HG03575 (cell line): ENCODE data around the gene SLC7A6.
"Not testable (repeated sequence)": the region's sequence is repeated elsewhere in the genome, so short reads cannot be mapped to it uniquely, and the experiment has no call there.

Source experiments
- ATAC-seq: cut with Tn5 transposase; IDR thresholded peaks from one replicate; pipeline ENCODE4 v1.9.1; 2021; ENCODE audit not compliant: unreplicated experiment, insufficient number of reproducible peaks, low FRiP score; ENCODE audit errors: extremely low read depth

Gene SLC7A6

DNA sequence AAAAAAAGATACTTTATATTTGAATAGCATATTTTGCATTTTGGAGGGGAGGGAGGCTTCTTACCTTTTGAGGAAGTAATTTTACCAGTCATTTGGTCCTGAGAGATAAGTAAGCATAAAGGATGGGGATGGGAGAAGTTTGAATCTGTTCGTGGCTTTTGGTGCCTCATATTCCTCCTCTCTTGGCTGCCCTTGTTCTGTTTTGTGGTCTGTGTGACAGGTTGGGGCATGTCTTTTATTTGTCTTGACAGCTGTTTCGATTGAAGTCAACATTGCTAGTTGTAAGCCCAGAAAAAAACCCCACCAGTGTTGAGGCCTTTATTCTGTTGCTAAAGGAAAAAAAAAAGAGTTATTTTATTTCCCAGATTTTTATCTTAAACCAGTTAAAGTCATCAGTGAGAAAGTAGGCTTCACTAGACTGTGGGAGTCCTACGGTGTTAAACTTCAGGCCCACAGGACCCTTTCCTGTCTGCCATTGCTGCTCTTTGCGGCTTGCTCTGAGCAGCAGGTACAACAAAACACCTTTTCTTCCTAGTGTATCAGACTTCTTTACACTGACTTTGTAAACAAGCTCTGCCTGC lies 11.4 kb downstream of the SLC7A6 start:
- ATAC-seq: no peak

GRCh38 chr16:68276223-68276622 lies 11.9 kb downstream of the SLC7A6 start:
- ATAC-seq: no peak

DNA sequence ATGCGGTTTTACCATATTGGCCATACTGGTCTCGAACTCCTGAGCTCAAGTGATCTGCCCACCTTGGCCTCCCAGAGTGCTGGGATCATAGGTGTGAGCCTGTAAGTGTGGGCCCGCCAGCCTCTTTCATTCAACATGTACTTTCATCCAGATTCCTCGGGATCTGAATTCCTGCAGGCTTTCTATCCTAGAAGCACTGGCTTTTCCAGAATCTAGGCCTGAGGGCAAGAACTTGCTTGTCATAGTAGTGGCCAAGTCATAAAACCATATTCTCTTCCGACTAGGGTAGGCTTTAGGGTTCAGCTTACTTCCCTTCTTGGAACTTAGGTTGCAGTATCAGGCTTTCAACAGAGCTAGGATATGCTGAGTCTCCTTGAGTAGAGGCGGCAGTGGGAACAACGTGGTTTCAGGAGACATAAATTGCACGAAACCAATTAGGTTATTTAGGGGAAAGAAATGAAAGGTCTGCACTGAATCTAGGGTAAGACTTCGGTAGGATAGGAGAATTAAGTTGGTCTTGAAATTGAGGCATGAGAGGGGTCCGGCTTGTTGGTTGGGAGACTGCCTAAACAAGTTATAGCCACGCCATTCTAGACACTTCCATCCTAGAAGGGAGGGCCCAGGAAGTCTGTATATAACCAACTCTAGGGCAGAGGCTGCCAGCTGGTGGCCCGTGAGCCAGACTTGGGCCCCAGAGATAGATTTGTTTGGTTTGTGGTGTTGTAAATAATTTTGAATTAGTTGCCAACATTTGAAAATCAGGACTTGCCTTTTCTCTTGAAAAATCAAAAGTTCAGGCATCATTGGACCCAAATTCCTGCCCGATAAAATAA lies 15.6 kb downstream of the SLC7A6 start:
- no peak for ATAC-seq

DNA sequence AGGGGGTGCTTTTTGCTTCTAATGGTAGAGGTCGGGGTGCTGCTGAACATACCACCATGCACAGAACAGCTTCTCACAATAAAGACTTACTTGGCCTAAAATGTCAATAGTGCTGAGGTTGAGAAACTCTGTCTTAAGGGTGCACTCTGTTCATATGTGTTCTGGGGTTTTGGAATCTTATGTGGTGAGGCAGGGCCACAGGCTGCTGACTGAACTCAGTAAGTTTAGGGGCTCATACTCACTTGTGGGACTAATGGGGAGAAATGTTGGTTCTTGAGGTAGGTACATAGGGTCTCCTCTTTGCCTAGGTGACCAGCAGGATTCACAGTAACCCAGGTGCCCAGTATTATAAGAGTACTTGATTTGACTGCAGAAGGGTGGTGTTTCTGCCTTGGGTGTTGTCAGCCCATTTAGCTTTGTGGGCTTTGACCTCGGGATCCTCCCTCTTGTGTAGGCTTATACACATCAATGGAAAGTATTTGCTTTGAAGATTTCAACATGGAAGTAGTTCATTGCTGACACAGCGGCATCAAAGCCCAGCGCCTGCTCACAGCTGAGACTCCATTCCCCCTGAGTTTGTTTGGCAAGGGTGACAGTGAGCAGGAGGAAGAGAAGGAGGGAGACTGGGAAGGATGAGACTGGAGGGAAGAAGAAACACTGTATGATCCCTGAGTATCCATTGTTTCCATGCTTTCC lies 17.2 kb downstream of the SLC7A6 start:
- no peak for ATAC-seq

DNA sequence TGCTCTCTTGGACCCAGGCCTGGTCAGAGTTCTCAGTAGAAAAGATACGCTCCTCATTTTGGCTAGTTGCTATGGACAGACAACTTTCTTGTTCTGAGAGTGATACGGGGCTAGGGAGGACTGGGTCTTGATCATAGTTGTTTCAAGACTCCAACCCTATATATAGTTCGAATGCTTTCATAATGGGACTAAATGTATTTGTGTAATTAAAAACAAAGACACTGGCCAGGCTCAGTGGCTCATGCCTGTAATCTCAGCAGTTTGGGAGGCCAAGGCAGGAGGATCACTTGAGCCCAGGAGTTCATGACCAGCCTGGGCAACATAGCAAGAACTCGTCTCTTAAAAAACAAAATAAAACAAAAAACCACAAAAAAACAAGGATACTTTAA lies 17.7 kb downstream of the SLC7A6 start:
- no peak for ATAC-seq

DNA sequence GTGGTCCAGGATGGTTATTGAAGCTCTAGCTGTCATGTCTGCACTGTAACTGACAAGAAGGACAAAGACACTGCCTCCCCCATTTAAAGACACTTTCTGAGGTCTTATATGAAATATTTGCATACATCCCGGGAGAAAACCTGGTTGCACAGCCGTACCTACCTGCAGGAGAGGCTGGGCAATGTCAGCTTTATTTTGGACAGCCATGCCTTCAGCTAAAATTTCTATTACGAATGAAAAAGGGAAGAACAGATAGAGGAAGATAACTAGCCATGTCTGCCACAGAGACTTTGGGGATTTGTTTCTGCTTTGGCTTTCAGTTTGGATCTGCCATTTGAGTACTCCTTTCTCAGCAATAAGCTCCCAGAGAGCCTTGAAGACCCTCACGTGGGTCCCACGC lies 19.0 kb downstream of the SLC7A6 start:
- no peak for ATAC-seq

GRCh38 chr16:68283801-68284598 lies 19.7 kb downstream of the SLC7A6 start:
- ATAC-seq: no peak

- no peak for ATAC-seq
Measured at GRCh38 chr16:68284847-68285246, 20.5 kb downstream of the SLC7A6 start.

DNA sequence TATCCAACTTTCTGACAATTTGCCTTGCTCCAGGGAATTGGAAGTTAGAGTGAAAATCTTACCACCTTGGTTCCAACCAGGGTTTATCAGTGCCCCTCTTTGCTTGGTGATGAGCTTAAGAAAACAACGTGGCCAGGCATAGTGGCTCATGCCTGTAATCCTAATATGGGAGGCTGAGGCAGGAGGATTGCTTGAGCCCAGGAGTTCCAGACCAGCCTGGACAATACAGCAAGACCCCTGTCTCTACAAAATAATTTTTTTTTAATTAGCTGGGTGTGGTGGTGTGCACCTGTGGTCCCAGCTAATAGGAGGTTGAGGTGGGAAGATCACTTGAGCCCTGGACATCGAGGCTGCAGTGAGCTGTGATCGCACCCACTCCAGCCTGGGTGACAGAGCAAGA lies 21.4 kb downstream of the SLC7A6 start:
- no peak for ATAC-seq

DNA sequence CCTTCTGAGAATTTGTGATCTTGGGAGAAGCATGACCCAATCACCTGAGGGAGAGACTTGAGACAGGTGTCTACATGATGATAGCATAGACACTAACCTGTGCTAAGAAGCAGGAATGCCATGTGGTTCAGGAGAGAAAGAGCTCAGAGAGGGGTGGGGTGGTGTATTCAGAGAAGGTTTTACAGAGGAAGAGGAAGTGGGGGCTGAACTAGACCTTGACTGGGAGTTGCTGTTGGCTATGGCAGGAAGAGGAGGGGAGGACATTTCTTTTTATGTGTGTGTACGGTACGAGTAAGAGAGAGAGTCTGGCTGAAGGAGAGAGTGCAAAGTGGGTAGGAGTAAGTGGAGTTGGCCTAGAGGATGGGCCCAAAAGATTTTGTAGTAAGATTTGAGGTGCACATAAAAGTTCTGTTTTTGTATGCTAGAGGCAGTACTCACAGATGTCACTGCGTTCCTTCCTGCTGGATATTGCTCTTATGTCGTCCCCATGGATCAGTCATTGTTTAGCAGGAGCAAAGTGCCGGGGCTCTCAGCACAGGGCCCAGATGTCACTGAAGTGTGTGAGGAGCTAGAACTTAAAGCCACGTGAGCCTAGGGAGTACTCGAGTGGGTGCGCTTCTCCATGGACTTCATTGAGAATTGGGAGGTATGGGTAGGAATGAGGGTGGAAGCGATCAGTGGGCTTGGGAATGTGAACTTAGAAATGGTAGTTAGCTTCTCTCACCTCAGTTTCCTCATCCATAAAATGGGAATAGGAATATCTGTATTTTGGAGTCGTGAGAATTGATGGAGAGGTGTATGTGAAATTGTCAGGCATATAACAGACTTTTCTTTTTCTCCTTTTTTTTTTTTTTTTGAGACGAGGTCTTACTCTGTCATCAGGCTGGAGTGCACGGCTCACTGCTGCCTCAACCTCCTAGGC lies 22.1 kb downstream of the SLC7A6 start:
- ATAC-seq: no peak

DNA sequence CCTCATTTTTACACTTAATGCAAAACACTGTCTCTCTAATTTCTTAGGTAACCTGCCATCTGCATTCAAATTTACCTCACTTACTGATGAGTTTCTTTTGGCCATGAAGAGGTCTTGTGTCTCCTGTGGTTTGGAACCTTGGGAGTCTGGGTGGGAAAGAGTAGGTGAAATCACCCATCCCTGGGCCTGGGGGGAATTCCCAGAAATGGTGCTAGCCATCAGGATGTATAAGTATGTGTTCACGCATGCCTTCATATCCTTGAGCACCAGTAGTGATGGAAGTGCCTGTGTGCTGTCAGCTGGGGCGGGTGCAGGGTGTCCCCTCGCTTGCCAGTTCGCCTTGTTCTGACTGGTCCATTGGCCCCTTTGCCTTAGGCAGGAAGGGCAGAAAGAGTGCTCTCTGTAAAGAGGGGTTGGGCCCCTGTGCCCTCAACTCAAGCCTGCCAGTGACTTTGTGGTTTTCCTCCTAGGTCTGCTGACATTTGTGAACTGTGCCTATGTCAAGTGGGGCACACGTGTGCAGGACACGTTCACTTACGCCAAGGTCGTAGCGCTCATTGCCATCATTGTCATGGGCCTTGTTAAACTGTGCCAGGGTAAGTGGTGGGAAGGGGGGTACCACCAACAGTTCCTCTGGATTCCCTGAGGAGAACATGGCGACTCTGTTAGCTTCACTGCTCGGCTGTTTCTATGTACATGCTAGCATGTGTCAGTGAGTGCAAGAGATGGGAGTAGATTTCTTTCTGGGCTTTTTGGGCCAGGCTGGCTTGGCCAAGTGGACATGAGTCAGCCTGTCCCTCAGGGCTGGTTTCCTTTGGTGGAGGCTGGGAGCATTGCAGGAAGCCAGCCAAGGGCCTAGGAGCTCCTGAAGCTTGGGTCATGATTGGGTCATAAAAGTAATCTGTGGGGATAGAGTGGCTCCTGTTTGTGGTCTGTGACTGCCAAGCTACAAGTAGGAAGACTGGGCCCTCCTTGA lies 23.2 kb downstream of the SLC7A6 start:
- ATAC-seq: no peak

GRCh38 chr16:68288252-68288650 lies 23.9 kb downstream of the SLC7A6 start:
- ATAC-seq: no peak

DNA sequence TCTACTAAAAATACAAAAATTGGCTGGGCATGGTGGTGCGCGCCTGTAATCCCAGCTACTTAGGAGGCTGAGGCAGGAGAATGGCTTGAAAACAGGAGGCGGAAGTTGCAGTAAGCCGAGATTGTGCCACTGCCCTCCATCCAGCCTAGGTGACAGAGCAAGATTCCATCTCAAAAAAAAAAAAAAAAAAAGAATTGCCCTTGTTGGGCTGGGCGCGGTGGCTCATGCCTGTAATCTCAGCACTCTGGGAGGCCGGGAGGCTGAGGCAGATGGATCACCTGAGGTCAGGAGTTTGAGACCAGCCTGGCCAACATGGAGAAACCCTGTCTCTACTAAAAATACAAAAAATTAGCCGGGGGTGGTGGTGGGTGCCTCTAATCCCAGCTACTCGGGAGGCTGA lies 24.5 kb downstream of the SLC7A6 start:
- not testable (repeated sequence) for ATAC-seq

DNA sequence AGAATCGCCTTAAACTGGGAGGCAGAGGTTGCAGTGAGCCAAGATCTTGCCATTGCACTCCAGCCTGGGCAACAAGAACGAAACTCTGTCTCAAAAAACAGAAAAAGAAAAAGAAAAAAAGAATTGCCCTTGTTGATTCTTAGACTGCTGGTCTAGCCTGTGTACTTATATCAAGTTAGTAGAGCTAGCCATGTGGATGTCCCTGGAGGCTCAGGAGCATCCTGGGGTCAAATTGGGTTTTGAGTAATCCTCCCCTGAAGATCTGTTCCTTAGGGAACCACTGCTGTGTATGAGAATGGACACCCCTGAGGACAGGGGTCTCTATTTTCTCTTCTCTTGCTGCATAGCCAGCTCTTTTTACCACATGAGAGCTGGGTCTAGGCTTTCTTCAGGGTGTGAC lies 24.9 kb downstream of the SLC7A6 start:
- ATAC-seq: no peak

GRCh38 chr16:68289621-68290329 lies 25.4 kb downstream of the SLC7A6 start:
- no peak for ATAC-seq

DNA sequence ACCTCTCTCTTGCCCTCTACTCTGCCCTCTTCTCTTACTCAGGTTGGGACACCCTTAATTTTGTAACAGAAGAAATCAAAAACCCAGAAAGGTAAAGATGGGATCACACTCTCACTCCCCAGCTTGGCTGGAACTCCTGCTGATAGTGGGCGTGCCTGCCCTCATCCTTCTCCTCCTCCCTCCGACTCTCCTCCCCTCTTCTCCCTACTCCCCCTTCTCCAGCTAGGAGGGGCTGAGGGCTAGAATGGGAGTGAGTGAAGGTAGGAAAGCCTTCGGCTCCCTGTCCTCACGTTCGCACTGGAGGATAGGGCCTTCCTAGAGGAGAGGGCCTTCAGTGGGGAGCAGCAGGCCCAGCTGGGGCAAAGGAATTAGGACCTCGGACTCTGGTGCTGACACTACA lies 26.1 kb downstream of the SLC7A6 start:
- no peak for ATAC-seq

GRCh38 chr16:68291227-68291626 lies 26.9 kb downstream of the SLC7A6 start:
- ATAC-seq: no peak
